Endodermal cell (in vitro differentiated cells): Measurements from ENCODE around the gene AFF3. TPM values are rescaled to one million over a fixed set of nuclear protein-coding genes. Genes with fewer than 3 reads are reported as not detected.
"Not testable (repeated sequence)": the region's sequence is repeated elsewhere in the genome, so short reads cannot be mapped to it uniquely, and the experiment has no call there.

ENCODE experiments used
- DNase-seq: peaks from one replicate; pipeline ENCODE4 v3.0.0-alpha.2; 2017
- H3K27ac ChIP-seq: 2 replicates; pipeline ENCODE4 v1.5.1; 2013; ENCODE audit warnings: mild to moderate bottlenecking, low read depth, low read length, moderate library complexity
- H3K27me3 ChIP-seq: 2 replicates; pipeline ENCODE4 v1.6.1; 2013; ENCODE audit warnings: mild to moderate bottlenecking, low read length, moderate library complexity; ENCODE audit not compliant: insufficient read depth, control insufficient read depth, poor library complexity, severe bottlenecking
- H3K36me3 ChIP-seq: 2 replicates; pipeline ENCODE4 v1.7.0; 2013; ENCODE audit warnings: mild to moderate bottlenecking, low read length, moderate library complexity; ENCODE audit not compliant: control insufficient read depth, insufficient read depth
- H3K4me1 ChIP-seq: one replicate; pipeline ENCODE4 v1.7.0; 2013; ENCODE audit warnings: low read length; ENCODE audit not compliant: control insufficient read depth, insufficient read depth
- H3K4me3 ChIP-seq: 2 replicates; pipeline ENCODE4 v1.5.1; 2013; ENCODE audit warnings: mild to moderate bottlenecking, low read length, moderate library complexity
- H3K9ac ChIP-seq: 2 replicates; pipeline ENCODE4 v1.6.1; 2013; ENCODE audit warnings: mild to moderate bottlenecking, low read length, moderate library complexity; ENCODE audit not compliant: poor library complexity, severe bottlenecking; ENCODE audit errors: extremely low read depth
- H3K9me3 ChIP-seq: 2 replicates; pipeline ENCODE4 v1.6.1; 2013; ENCODE audit warnings: mild to moderate bottlenecking, low read length, moderate library complexity; ENCODE audit not compliant: control insufficient read depth
- H3K27ac Mint-ChIP-seq: 2 replicates; pipeline ENCODE4 v1.8.0; 2020; ENCODE audit warnings: mixed read lengths
- H3K27me3 Mint-ChIP-seq: 2 replicates; pipeline ENCODE4 v1.8.0; 2021; ENCODE audit warnings: mild to moderate bottlenecking, mixed read lengths; ENCODE audit not compliant: insufficient read depth
- H3K36me3 Mint-ChIP-seq: 2 replicates; pipeline ENCODE4 v1.8.0; 2020; ENCODE audit warnings: low read depth, mixed read lengths
- H3K4me1 Mint-ChIP-seq: 2 replicates; pipeline ENCODE4 v1.8.0; 2020; ENCODE audit warnings: mixed read lengths
- H3K4me3 Mint-ChIP-seq: 2 replicates; pipeline ENCODE4 v1.8.0; 2020; ENCODE audit warnings: mild to moderate bottlenecking, moderate library complexity, mixed read lengths
- H3K9me3 Mint-ChIP-seq: 2 replicates; pipeline ENCODE4 v1.8.0; 2020; ENCODE audit warnings: mild to moderate bottlenecking, mixed read lengths
- WGBS, 2 experiments: methylation state at CpG; one replicate each; pipeline versions ENCODE4 v1.1.5 to v1.1.7; 2013; ENCODE audit warnings: missing lambda C conversion rate in 2 of 2, mixed read lengths in 1 of 2; ENCODE audit not compliant: insufficient coverage in 1 of 2, insufficient read length in 1 of 2; 5-methylcytosine and 5-hydroxymethylcytosine counted together
- total RNA-seq, 2 donors: library from RNA; stranded (reverse); fragmentation: NEBNext Ultra II Directional in 1 of 2; extraction: Animal tissue kit (Norgen Biotek cat#: 25700) in 1 of 2; gene quantifications; 2 replicates in 1 of 2; 3 replicates in 1 of 2; pipeline ENCODE4 v1.2.1, GENCODE V29; 2021
- TF ChIP-seq, protein P1 (sequence below): fragments of 200-600 bp; sonication (generic); conservative IDR thresholded peaks from 2 replicates; pipeline ENCODE4 v1.5.0; 2021; ENCODE audit warnings: antibody characterized with exemption, mild to moderate bottlenecking

AFF3 gene
- total RNA-seq, 2 donors from 2014 or later, result 0.62 to 0.73 TPM

DNA sequence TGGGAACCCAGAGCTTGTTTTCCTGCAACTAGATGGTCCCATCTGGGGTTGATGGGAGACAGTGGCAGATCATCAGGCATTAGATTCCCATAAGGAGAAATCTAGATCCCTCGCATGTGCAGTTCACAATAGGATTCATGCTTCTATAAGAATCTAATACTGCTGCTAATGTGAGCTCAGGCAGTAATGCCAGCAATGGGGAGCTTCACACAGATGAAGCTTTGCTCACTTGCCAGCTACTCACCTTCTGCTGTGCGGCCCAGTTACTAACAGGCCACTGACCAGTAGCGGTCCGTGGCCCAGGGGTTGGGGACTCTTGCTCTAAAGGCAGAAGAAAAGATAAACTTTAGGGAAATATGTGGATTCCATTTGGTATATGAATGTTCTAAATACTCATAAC, 192.9 kb downstream of the AFF3 start:
- Mint-ChIP-seq H3K4me1 (no peaks in the 10 kb centered on the region), H3K27ac (no peak overlapping the region), H3K27me3 (peaks cover 10% of the 10 kb centered on the region), H3K4me3 (no peak overlapping the region), H3K9me3 (no peaks in the 10 kb centered on the region), H3K36me3 (no peaks in the 10 kb centered on the region)
- Histone ChIP-seq H3K9me3 (no peaks in the 10 kb centered on the region), H3K27me3 (no peaks in the 10 kb centered on the region), H3K9ac (no peak overlapping the region), H3K4me1 (peaks cover 2% of the 10 kb centered on the region), H3K36me3 (no peaks in the 10 kb centered on the region), H3K4me3 (no peak overlapping the region), H3K27ac (no peak overlapping the region)
- TF ChIP-seq, protein P1, sequence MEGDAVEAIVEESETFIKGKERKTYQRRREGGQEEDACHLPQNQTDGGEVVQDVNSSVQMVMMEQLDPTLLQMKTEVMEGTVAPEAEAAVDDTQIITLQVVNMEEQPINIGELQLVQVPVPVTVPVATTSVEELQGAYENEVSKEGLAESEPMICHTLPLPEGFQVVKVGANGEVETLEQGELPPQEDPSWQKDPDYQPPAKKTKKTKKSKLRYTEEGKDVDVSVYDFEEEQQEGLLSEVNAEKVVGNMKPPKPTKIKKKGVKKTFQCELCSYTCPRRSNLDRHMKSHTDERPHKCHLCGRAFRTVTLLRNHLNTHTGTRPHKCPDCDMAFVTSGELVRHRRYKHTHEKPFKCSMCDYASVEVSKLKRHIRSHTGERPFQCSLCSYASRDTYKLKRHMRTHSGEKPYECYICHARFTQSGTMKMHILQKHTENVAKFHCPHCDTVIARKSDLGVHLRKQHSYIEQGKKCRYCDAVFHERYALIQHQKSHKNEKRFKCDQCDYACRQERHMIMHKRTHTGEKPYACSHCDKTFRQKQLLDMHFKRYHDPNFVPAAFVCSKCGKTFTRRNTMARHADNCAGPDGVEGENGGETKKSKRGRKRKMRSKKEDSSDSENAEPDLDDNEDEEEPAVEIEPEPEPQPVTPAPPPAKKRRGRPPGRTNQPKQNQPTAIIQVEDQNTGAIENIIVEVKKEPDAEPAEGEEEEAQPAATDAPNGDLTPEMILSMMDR, result no peak
- WGBS, 2 experiments, result 89 to 100% methylated on average over 1 to 4 of the region's 4 CpGs
- no peak for DNase-seq

DNA sequence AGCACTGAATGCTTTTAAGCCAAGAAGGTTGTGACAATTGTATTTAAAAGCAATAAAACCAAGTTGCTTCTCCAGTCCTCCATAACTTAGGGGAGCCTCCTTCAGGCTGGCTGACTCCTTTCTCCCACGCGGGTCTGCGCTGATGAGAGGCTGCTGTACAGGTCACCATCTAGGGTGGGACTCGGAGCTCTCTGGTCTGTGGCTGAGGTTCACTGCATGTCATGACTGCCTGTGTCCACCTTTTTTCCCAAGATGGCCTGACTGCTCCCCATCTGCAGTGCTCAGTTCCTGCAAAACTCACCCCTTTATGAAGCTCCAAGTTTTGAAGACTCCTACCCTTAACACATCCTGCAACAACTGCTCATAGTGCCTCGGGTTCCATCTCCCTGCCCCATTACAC, 194.4 kb downstream of the AFF3 start:
- no peaks in the 10 kb centered on the region for H3K4me1 Mint-ChIP-seq
- no peak overlapping the region for H3K9ac ChIP-seq
- H3K4me3 ChIP-seq, result no peak overlapping the region
- no peak overlapping the region for H3K4me3 Mint-ChIP-seq
- no peaks in the 10 kb centered on the region for H3K9me3 Mint-ChIP-seq
- peaks cover 10% of the 10 kb centered on the region for H3K27me3 Mint-ChIP-seq
- H3K27me3 ChIP-seq, result no peaks in the 10 kb centered on the region
- DNase-seq, result no peak
- H3K27ac ChIP-seq, result no peak overlapping the region
- no peaks in the 10 kb centered on the region for H3K36me3 ChIP-seq
- 91% methylated on average over 5 of the region's 5 CpGs; no CpG with 5 or more reads in 1 of the 2 experiments for WGBS, 2 experiments
- TF ChIP-seq, protein P1, result no peak
- peaks cover 2% of the 10 kb centered on the region for H3K4me1 ChIP-seq
- no peaks in the 10 kb centered on the region for H3K9me3 ChIP-seq
- H3K36me3 Mint-ChIP-seq, result no peaks in the 10 kb centered on the region
- H3K27ac Mint-ChIP-seq, result no peak overlapping the region

DNA sequence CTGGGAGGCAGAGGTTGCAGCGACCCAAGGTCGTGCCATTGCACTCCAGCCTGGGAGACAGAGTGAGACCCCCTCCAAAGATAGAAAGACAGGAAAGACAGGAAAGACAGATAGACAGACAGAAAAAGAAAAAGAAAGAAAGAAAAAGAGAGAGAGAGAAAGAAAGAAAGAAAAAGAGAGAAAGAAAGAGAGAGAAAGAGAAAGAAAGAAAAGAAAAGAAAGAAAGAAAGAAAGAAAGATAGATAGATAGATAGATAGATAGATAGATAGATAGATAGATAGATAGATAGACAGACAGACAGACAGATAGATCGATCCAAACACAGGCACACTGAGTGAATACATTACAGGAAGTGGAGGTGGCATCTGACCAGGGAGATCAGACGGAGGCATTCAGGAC, 195.0 kb downstream of the AFF3 start:
- H3K9me3 Mint-ChIP-seq, H3K9me3 ChIP-seq, H3K9ac ChIP-seq, H3K4me3 Mint-ChIP-seq, H3K27me3 ChIP-seq, H3K4me1 Mint-ChIP-seq, DNase-seq, H3K4me3 ChIP-seq, H3K36me3 ChIP-seq, H3K4me1 ChIP-seq, H3K27ac Mint-ChIP-seq, H3K27ac ChIP-seq, H3K36me3 Mint-ChIP-seq: not testable (repeated sequence)
- H3K27me3 Mint-ChIP-seq, result peaks cover 12% of the 10 kb centered on the region
- 92 to 100% methylated on average over 1 to 4 of the region's 4 CpGs for WGBS, 2 experiments

DNA sequence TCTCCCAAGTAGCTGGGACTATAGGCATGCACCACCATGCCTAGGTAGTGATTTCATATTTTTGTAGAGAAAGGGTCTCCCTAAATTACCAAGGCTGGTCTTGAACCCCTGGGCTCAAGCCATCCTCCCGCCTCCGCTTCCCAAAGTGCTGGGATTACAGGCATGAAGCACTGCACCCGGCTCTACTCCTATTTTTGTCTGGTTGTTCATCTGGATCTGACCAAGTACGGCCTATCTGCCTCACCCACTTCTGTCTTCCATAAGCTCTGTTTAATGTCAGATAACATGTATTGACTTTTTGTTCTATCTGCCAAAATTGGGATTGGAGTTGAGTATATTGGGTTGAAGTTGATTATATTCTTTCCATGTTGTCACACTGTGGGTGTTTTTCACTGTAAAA, 198.4 kb downstream of the AFF3 start:
- no peak overlapping the region for H3K27ac Mint-ChIP-seq
- Histone ChIP-seq H3K36me3 (no peaks in the 10 kb centered on the region), H3K9me3 (no peaks in the 10 kb centered on the region), H3K4me1 (peaks cover 2% of the 10 kb centered on the region), H3K9ac (no peak overlapping the region), H3K27me3 (no peaks in the 10 kb centered on the region), H3K4me3 (no peak overlapping the region), H3K27ac (no peak overlapping the region)
- 92 to 95% methylated on average over 2 to 4 of the region's 4 CpGs for WGBS, 2 experiments
- no peak for DNase-seq
- peaks cover 7% of the 10 kb centered on the region for H3K4me1 Mint-ChIP-seq
- no peaks in the 10 kb centered on the region for H3K9me3 Mint-ChIP-seq
- TF ChIP-seq, protein P1, result no peak
- no peaks in the 10 kb centered on the region for H3K36me3 Mint-ChIP-seq
- H3K27me3 Mint-ChIP-seq, result peaks cover 12% of the 10 kb centered on the region
- no peak overlapping the region for H3K4me3 Mint-ChIP-seq
